Retinal pigment epithelial cell (primary cell): ENCODE measurements around the gene OR4F17.
"Not testable (repeated sequence)": the region's sequence is repeated elsewhere in the genome, so short reads cannot be mapped to it uniquely, and the experiment has no call there.

Source experiments
- DNase-seq: peaks from one replicate; pipeline ENCODE4 v3.0.0-alpha.2; 2010; ENCODE audit warnings: low read depth
- H3K4me3 ChIP-seq: 2 replicates; pipeline ENCODE4 v1.5.1; 2011; ENCODE audit warnings: mild to moderate bottlenecking, low read length, control low read depth, moderate library complexity

The OR4F17 gene

GRCh38 chr19:106804-107203 is at the start of gene OR4F17:
OR4F17 (plus strand) TSS chr19:107104; CDS start chr19:110679, 3,575 bp downstream.
- not testable (repeated sequence) for DNase-seq, H3K4me3 ChIP-seq

DNA sequence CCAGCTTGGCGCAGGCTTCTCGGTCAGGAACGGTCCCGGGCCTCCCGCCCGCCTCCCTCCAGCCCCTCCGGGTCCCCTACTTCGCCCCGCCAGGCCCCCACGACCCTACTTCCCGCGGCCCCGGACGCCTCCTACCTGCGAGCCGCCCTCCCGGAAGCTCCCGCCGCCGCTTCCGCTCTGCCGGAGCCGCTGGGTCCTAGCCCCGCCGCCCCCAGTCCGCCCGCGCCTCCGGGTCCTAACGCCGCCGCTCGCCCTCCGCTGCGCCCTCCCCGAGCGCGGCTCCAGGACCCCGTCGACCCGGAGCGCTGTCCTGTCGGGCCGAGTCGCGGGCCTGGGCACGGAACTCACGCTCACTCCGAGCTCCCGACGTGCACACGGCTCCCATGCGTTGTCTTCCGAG is 36.1 kb upstream of the OR4F17 start:
- DNase-seq, H3K4me3 ChIP-seq: not testable (repeated sequence)

DNA sequence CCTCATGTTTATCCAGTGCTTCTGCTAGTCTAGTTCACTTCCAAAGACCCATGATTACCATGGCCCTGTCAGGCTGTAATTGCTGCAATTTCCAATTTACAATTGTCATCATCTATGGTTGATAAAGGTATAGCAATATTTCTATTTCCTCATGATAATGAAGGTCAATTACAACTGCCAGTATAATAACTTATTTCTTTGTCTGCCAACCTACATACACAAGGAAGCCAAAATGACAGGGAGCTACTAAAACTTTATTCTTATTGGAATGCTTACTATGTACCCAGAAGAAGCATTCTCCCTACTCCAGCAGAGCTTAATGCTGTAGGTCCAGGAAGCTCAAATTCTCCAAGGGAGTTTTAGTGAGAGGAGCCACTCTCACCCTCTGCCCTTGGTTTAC is 24.0 kb upstream of the OR4F17 start:
- DNase-seq, H3K4me3 ChIP-seq: not testable (repeated sequence)

DNA sequence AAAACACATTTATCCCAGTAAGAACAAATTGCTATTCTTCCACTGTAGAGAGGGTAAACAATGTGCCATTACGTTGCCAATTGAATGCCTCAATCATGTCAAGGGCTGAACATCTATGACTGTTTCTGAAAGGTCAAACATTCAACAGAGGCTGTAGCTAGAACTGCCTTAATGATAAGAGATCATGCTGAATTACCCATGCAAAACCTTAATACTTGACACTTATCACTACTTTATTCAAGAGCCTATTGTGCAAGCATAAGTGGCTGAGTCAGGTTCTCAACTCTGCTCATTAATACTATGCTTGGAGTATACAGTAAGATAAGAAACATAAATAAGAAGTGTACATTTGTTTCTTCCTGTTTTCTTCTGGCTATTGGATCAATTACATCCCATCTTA is 23.3 kb upstream of the OR4F17 start:
- not testable (repeated sequence) for DNase-seq, H3K4me3 ChIP-seq

GRCh38 chr19:90678-91077 is 16.2 kb upstream of the OR4F17 start:
- DNase-seq, H3K4me3 ChIP-seq: not testable (repeated sequence)

GRCh38 chr19:94794-95193 is 12.1 kb upstream of the OR4F17 start:
- not testable (repeated sequence) for DNase-seq

GRCh38 chr19:97647-98046 is 9.3 kb upstream of the OR4F17 start:
- not testable (repeated sequence) for H3K4me3 ChIP-seq, DNase-seq

More at GRCh38 chr19:94794-95193, 12.1 kb upstream of the OR4F17 start:
- H3K4me3 ChIP-seq = not testable (repeated sequence)

DNA sequence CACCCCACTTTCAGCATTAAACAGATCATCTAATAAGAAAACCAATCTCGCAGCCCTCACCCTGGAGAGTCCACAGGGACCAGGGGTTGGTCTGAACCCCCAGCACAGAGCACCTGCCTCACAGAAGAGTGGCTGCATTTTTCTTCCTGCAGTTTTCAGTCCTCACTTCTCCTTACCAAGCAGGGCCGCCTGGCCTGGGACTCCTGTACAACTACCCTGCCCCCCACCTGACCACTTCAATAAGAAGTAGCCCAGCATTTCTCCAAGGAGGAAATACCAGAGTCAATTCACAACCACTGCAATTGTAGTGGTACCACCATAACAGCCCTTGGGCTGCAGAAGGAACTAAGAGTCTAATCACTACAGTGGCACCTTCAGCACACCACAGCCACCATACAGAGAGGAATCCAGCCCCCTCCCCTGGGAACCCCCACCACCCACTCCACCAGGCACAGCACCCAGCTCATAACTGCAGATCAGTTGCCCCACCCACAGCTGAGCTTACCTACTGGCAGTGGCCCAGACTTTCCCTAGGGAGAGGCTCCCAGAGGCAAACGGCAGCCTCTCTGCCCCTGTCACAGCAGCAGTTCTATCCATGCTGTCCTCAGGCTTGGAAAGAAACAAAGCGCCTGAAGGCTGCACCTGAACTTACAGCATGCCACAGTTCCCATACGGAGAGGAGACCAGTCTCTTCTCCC is 13.7 kb downstream of the OR4F17 start:
- DNase-seq, H3K4me3 ChIP-seq: not testable (repeated sequence)
